HG03060 (cell line): ENCODE results near the gene LBHD1.
A peak's percentile ranks its signal among the peaks of the same experiment; 100 is the strongest.
"Not testable (repeated sequence)": the region's sequence is repeated elsewhere in the genome, so short reads cannot be mapped to it uniquely, and the experiment has no call there.

Experiments used
- ATAC-seq: cut with Tn5 transposase; IDR thresholded peaks from one replicate; pipeline ENCODE4 v1.9.1; 2021; ENCODE audit warnings: low read depth, moderate number of reproducible peaks; ENCODE audit not compliant: unreplicated experiment

The LBHD1 gene

GRCh38 chr11:62671608-62672389 is at the start of gene LBHD1, which contains the start of gene UQCC3:
Gene LBHD1, minus strand, starts transcription at chr11:62672267. Its CDS starts 2,236 bp downstream, at chr11:62670031.
Gene UQCC3, plus strand, starts transcription at chr11:62671673. Its CDS starts 73 bp downstream, at chr11:62671746.
- no peak for ATAC-seq

GRCh38 chr11:62719302-62719978 is 47.4 kb upstream of the LBHD1 start:
- no peak for ATAC-seq

GRCh38 chr11:62716816-62717215 is 44.7 kb upstream of the LBHD1 start:
- no peak for ATAC-seq

GRCh38 chr11:62716206-62716605 is 44.1 kb upstream of the LBHD1 start:
- no peak for ATAC-seq

GRCh38 chr11:62715150-62716130 is 43.4 kb upstream of the LBHD1 start:
- ATAC-seq = no peak

GRCh38 chr11:62713343-62713742 is 41.3 kb upstream of the LBHD1 start:
- ATAC-seq = no peak

GRCh38 chr11:62712861-62713260 is 40.8 kb upstream of the LBHD1 start:
- no peak for ATAC-seq

- no peak for ATAC-seq
Observed at GRCh38 chr11:62712276-62712812, 40.3 kb upstream of the LBHD1 start.

- ATAC-seq = no peak
Observed at GRCh38 chr11:62710001-62710345, 37.9 kb upstream of the LBHD1 start.

GRCh38 chr11:62709247-62710000 is 37.4 kb upstream of the LBHD1 start:
- ATAC-seq = peak; percentile 69

- no peak for ATAC-seq
Observed at GRCh38 chr11:62708793-62709192, 36.7 kb upstream of the LBHD1 start.

- no peak for ATAC-seq
Observed at GRCh38 chr11:62708392-62708791, 36.3 kb upstream of the LBHD1 start.

GRCh38 chr11:62707277-62707861 is 35.3 kb upstream of the LBHD1 start, which contains the start of the genes BSCL2 and GNG3:
Gene BSCL2, minus strand, starts transcription at chr11:62707424. Its CDS starts 229 bp downstream, at chr11:62707195.
Gene GNG3, plus strand, starts transcription at chr11:62707676. Its CDS starts 620 bp downstream, at chr11:62708296.
- no peak for ATAC-seq

GRCh38 chr11:62706850-62707247 is 34.8 kb upstream of the LBHD1 start:
- ATAC-seq = no peak

GRCh38 chr11:62705880-62706849 is 34.1 kb upstream of the LBHD1 start:
- no peak for ATAC-seq

GRCh38 chr11:62705413-62705812 is 33.3 kb upstream of the LBHD1 start:
- no peak for ATAC-seq

GRCh38 chr11:62703921-62704320 is 31.9 kb upstream of the LBHD1 start:
- not testable (repeated sequence) for ATAC-seq

- no peak for ATAC-seq
Observed at GRCh38 chr11:62702246-62702645, 30.2 kb upstream of the LBHD1 start.
